ENCODE results near the gene STOML3. TPM values are rescaled to one million over a fixed set of nuclear protein-coding genes. Genes with fewer than 3 reads are reported as not detected.
"Not testable (repeated sequence)": the region's sequence is repeated elsewhere in the genome, so short reads cannot be mapped to it uniquely, and the experiment has no call there.

The STOML3 gene
- total and polyA plus RNA-seq, 10 donors, result not detected

DNA sequence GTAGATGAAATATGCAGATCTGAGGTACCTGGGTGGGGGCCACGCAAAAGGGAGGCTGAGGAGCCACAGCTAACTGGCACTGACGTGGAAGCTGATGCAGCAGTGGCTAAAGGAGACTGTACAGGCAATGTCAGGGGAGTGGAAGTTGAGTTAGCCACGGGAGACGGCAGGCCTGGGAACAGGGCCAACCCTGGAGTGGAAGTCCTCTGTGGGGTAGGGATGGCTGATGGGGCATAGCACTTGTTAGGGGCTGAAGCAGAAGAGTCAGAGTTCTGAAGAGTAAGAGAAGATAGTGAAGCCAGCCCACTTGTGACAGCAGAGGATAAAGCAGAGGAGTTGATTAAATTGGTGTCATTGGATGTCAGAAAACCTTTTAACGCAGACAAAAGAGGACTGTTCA lies 22.8 kb upstream of the STOML3 start:
- DNase-seq, result no peak
- Histone ChIP-seq H3K27ac (no peak overlapping the region), H3K9me3 (no peaks in the 10 kb centered on the region), H3K36me3 (peaks cover 11 to 100% (median 81%) of the 10 kb centered on the region in 6 donors), H3K4me3 (no peak overlapping the region), H3K4me1 (no peaks in the 10 kb centered on the region), H3K27me3 (replicated peaks in 1 of 7) (no peaks in the 10 kb centered on the region)
- TF ChIP-seq POLR2AphosphoS5 (IDR thresholded peaks at IDR 0.05) (no peak), POLR2A (IDR thresholded peaks at IDR 0.05) (no peak)
- TF ChIP-seq, protein P1, sequence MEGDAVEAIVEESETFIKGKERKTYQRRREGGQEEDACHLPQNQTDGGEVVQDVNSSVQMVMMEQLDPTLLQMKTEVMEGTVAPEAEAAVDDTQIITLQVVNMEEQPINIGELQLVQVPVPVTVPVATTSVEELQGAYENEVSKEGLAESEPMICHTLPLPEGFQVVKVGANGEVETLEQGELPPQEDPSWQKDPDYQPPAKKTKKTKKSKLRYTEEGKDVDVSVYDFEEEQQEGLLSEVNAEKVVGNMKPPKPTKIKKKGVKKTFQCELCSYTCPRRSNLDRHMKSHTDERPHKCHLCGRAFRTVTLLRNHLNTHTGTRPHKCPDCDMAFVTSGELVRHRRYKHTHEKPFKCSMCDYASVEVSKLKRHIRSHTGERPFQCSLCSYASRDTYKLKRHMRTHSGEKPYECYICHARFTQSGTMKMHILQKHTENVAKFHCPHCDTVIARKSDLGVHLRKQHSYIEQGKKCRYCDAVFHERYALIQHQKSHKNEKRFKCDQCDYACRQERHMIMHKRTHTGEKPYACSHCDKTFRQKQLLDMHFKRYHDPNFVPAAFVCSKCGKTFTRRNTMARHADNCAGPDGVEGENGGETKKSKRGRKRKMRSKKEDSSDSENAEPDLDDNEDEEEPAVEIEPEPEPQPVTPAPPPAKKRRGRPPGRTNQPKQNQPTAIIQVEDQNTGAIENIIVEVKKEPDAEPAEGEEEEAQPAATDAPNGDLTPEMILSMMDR (IDR thresholded peaks at IDR 0.05 in 8 of 11, conservative IDR thresholded peaks at IDR 0.05 in 3 of 11), result no peak
- WGBS, 5 donors, result 81 to 92% (median 85%) methylated on average over 5 of the region's 5 CpGs
- intact Hi-C loops (cut with DNase I; ENCODE audit: low total_unique reads), result no loop called here

DNA sequence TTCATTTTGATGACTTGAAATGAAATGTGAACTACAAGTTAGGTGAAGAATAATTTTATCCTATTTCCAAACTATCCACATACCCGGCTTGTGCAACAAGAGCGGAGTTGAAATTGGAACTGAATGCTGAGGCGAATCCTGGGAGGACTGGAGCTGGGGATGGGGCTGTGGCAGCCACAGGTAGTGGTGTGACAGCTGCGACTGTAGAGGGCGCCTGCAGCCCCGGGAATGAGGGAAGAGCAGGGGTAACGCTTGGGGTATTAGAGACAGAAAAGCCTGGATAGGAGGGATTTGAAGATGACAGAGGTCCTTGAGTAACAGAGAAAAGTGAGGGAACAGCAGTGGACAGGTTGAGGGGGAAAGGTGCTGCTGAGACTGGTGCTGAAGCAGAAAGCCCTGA lies 22.0 kb upstream of the STOML3 start:
- Histone ChIP-seq H3K4me3 (no peak overlapping the region), H3K27ac (no peak overlapping the region), H3K27me3 (replicated peaks in 1 of 7) (no peaks in the 10 kb centered on the region), H3K36me3 (peaks cover 11 to 100% (median 77%) of the 10 kb centered on the region in 6 donors), H3K9me3 (no peaks in the 10 kb centered on the region), H3K4me1 (no peaks in the 10 kb centered on the region)
- intact Hi-C loops (cut with DNase I; ENCODE audit: low total_unique reads), result no loop called here
- 89 to 94% (median 91%) methylated on average over 7 of the region's 7 CpGs for WGBS, 5 donors
- DNase-seq, result no peak
- TF ChIP-seq, protein P1 (IDR thresholded peaks at IDR 0.05 in 8 of 11, conservative IDR thresholded peaks at IDR 0.05 in 3 of 11), result no peak
- TF ChIP-seq POLR2AphosphoS5 (IDR thresholded peaks at IDR 0.05) (no peak), POLR2A (IDR thresholded peaks at IDR 0.05) (no peak)

DNA sequence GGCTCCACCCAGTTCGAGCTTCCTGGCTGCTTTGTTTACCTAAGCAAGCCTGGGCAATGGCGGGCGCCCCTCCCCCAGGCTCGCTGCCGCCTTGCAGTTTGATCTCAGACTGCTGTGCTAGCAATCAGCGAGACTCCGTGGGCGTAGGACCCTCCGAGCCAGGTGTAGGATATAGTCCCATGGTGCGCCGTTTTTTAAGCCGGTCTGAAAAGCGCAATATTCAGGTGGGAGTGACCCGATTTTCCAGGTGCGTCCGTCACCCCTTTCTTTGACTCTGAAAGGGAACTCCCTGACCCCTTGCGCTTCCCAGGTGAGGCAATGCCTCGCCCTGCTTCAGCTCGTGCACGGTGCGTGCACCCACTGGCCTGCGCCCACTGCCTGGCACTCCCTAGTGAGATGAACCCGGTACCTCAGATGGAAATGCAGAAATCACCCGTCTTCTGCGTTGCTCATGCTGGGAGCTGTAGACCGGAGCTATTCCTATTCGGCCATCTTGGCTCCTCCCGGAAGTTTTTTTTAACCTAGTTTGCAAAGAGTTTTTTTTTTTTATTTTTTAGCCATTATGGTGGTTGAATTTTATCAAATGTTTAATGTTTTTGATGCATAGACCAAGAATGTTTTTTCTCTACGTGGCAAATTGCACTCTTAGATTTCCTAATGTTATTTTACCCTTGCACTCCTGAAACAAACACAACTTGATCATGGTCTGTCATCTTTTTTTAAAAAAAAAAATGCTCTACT lies 15.9 kb upstream of the STOML3 start:
- H3K4me3 ChIP-seq; H3K27me3 ChIP-seq (replicated peaks in 1 of 7); H3K4me1 ChIP-seq; DNase-seq; intact Hi-C loops (cut with DNase I; ENCODE audit: low total_unique reads); H3K9me3 ChIP-seq; H3K27ac ChIP-seq: not testable (repeated sequence)
- peaks cover 5 to 43% (median 24%) of the 10 kb centered on the region in 6 donors for H3K36me3 ChIP-seq
- WGBS, 5 donors, result 85 to 97% (median 88%) methylated on average over 20 to 29 of the region's 29 CpGs
- TF ChIP-seq POLR2AphosphoS5 (IDR thresholded peaks at IDR 0.05), result peak in 1 of 3 donors; percentile 16

DNA sequence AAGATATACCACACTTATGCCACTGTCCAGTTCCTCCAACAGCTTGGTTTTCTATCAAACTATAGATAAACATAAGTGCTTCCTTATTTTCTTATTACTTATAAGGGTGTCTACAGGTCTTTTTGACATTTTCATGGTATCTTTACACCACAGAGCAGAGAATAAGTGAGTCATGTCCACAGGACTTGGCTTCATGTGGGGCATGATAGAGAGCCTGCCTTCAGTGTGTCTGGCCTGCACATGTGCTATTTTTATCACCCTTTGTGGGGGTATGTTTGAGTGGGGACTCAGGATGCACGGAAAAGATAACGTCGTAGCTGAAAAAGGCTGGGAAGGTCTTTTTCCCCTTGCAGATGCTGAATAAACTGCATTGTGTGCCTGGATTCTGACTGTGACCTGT lies 8.1 kb upstream of the STOML3 start:
- WGBS, 5 donors, result 73 to 80% (median 77%) methylated on average over 3 of the region's 3 CpGs
- Histone ChIP-seq H3K27ac (no peak overlapping the region), H3K4me3 (no peak overlapping the region), H3K4me1 (no peaks in the 10 kb centered on the region), H3K36me3 (no peaks in the 10 kb centered on the region), H3K9me3 (no peaks in the 10 kb centered on the region), H3K27me3 (replicated peaks in 1 of 7) (no peaks in the 10 kb centered on the region)
- intact Hi-C loops (cut with DNase I; ENCODE audit: low total_unique reads), result no loop called here
- no peak for DNase-seq
- no peak for TF ChIP-seq POLR2AphosphoS5 (IDR thresholded peaks at IDR 0.05)
- TF ChIP-seq, protein P1 (IDR thresholded peaks at IDR 0.05 in 8 of 11, conservative IDR thresholded peaks at IDR 0.05 in 3 of 11), result no peak
